ENCODE data around the gene MAPKAPK2.

Gene MAPKAPK2

GRCh38 chr1:206685334-206685768, 646 bp downstream of the MAPKAPK2 start:
- no peak for DNase-seq

GRCh38 chr1:206685769-206686477, 1.2 kb downstream of the MAPKAPK2 start:
- no peak for DNase-seq

DNA sequence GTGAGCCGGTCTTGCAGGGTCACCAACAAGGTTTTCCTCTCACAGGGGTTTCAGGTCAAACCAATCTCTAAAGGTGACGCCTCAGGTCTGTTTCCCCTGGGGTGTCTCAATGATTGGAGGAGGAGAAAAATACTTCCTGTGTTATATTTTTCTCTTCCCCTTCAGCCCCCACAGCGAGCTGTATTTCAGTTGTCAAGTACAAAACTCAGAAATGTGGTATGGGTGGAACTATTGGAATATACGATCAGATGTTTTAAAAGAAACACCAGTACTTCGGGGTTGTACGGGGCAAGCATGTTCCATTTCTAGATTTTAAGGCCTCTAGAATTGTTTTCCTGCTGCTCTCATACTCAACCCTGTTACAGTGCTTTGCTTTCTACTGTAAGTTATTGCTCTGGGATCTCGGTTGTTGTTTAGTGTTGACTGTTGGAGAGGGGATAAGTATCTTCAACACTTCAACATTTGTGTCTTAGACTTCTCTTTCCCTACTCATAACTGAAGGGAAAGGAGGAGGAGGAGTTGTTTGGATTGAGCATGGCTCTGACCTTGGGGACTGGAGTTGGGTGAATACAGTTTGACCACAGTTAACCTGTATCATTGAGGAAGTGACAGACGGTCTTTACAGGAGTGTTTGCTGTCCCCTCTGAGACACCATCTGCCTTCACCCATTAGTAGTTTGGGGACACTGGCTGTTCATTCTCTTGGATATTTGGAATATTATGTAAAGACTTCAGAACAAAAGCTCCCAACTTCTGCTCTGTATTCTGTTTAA, 2.0 kb downstream of the MAPKAPK2 start:
- no peak for DNase-seq

- no peak for DNase-seq
Measured at GRCh38 chr1:206687251-206687914, 2.7 kb downstream of the MAPKAPK2 start.

- DNase-seq = no peak
Measured at GRCh38 chr1:206687915-206688442, 3.3 kb downstream of the MAPKAPK2 start.

- DNase-seq = no peak
Measured at GRCh38 chr1:206690516-206690915, 5.8 kb downstream of the MAPKAPK2 start.

DNA sequence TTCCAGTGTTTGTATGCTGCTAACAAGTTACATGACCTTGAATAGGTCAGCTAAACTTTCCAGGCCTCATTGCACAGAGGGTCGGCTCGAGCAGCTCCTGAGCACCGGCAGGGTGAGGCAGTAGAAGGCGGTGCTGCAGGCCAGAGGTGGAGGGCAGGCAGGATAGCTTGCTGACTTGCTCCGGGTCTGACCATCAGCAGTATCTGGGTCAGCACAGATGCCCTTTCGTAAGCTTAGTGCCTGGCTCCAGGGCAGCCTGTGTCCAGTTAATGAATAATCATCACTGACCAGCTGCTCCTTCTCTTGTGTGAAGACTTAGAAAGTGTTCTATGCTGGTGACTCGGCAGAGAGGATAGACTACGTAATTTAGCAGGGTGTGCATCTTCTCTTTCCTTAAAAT, 6.9 kb downstream of the MAPKAPK2 start:
- DNase-seq = no peak

GRCh38 chr1:206693029-206693428, 8.3 kb downstream of the MAPKAPK2 start:
- DNase-seq = no peak

GRCh38 chr1:206693592-206693991, 8.9 kb downstream of the MAPKAPK2 start:
- no peak for DNase-seq

DNA sequence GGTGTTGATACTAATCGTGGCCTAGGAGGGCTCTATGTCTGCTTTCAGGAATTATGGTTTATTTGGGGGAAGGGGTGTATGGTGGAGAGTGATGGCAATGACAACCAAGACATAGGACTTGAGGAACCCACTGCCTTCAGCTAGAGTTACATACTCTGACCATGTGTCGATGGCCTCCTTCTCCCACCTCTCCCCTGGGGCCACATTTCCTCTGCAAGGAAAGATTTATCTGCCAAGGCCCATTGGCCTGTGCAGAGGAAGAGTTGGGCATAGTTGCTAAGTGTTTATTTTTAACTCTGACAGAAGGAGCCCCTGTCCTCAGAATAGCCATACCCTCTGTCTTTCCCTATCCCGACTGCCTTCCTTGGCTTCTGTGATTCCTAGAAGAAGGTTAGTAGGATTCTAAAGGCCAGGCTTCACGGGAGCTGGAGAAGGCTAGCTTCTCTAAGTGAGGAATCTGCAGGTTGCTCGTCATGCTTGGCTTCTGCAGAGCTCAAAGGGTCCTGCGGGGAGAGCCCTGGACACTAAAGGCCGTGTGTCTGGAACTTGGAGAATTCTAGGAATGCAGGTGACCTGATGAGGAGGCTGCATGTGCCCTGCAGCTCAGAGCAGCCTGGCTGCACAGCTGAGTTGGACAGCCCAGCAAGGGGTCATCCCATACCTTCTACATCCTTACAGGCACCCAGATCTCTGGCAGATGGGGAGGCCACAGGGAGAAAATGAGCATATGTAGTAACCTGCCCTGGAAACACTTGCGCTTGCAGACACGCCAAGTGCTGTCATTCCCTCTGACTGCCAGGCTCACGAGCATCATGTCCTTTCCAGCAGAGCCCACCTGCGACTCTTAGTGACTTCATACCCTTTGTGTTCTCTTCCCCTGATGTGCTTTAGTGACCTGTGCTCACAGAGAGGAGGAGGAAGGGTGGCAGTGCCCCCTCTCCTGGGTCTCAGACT, 9.7 kb downstream of the MAPKAPK2 start:
- DNase-seq = no peak

DNA sequence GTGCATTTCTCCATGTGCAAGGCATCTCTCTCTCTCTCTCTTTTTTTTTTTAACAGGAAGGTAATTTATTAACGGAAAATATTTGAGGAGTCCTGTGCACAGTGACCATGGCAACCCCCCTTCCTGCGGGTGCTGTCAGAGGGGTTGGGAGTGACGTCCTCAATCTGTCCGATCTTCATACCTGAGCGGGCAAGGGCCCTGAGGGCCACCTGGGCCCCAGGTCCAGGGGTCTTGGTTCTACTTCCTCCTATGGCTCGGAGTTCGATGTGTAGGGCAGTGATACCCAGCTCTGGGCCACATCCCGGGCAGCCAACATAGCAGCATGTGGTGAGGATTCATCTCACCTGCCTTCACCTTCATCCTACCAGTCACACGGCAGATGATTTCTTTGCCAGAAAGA, 11.0 kb downstream of the MAPKAPK2 start:
- DNase-seq = no peak

DNA sequence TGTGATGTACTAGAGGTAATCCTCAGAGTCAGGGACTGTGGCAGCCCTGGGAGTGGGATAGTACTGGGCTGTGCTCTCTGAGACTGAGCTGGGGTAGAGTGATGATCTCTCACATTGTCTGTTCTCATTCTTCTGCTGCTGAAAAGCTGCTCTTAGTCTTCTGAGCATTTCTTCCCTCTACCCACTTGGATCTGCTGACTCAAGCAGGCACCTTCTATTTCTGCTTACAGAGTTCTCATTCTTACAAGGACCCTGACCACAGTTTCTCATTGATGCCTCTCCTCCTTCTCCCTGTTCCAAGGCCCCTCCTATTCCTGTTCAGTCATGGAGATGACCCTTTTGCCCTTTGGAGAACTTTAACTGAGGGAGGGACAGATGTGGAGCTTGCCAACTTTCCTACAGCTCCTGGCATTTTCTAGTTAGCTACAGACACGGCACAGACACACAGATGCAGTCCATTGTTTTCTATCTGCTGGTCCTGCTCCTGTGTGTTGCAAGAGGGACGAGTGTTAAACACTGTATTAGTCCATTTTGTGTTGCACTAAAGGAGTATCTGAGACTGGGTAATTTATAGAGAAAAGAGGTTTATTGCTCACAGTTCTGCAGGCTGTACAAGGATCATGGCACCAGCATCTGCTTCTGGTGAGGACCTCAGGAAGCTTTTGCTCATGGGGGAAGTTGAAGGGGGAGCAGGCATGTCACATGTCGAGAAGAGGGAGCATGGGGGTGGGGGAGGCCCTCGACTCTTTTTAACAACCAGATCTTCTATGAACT, 12.3 kb downstream of the MAPKAPK2 start:
- no peak for DNase-seq

DNA sequence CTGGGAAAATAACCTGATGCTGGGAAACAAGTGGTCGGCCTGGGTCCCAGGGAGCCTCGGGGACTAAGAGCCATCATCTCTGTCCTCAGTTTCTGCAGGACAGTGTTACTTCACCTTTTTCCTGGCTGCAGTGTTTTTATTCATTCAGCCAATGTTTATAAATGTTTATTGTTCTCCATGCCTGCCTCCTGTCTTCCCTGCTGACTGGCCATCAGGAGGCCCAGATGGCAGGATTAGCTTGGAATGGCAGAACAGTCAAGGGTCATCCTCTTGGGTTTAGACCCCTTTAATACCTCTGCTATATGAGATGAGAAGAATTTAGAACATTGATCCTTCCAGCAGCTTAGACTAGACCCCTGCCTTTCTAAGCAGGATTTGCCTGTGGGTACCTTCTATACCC, 13.3 kb downstream of the MAPKAPK2 start:
- no peak for DNase-seq

DNA sequence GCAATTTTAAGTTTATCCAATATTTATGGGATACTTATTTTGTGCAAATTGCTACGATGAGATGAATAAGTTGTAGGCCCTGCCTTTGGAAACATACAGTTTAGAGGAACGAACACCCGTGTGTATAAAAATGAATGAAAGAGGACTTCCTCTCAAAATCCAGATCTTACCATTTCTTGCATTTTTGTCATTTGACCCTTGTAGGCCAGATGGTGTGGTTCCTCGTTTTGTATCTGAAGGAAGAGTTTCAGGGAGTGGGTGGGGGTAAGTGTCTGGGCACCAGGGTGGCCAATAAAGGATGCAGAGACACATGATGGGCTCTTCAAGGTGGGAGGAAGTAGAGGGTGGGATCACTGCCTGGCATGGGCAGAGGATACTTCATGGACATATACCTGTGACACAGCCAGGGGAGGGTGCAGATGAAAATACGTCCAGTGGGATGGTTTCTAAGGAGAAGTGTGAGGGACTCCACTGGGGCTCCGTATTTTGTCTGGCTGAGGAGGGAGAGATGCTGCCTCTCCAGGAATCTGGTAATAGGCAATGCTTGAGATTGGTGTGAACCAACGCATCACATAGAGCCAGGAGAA, 14.4 kb downstream of the MAPKAPK2 start:
- DNase-seq = no peak

- no peak for DNase-seq
Measured at GRCh38 chr1:206699626-206700025, 14.9 kb downstream of the MAPKAPK2 start.

DNA sequence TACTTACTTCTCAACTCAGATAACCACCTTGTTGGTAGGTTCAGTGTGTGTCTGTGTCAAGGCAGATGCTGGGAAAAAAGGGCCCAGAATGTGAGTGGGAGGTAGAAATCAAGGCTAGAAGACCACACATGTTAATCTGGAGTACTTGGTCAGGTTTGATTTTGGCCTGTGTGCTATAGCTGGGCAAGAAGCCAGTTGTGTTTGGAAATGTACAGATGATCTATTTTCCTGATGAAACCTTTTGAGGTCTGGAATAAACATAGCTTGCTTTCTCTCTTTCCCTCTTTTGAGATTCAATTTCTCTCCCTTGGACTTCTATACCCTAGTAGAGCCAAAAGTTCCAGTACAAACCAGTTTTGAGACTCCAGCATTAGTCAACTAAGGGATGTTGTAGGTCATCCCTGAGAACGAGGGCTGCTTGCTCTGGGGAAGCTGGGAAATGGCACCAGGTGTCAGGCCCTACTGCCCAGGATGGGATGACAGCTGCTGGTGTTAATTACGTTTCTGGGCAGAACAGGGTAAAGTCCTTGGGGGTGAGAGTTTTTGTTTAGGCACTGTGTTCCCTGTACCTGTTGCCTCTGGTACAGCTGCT, 15.8 kb downstream of the MAPKAPK2 start:
- DNase-seq = peak; percentile 57

DNA sequence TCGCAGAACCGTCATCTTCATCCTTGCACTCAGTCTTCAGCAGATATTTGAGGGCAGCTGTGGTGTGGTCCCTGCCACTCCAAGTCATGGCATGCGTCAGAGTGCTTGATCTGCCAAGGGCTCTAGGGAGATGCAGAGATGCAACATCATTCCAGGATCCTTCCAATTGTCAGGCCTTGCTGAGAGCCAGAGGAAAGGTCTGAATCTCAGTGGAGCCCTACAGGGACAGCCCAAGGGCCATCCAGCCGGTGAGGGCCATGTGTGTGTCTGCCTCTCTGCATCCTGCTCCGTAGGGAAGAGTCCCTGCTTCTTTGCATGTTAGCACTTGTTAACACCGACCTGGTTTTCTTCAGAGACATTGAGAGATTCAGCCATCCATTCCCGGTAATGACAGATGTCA, 17.6 kb downstream of the MAPKAPK2 start:
- DNase-seq = no peak

- no peak for DNase-seq
Measured at GRCh38 chr1:206702803-206703202, 18.1 kb downstream of the MAPKAPK2 start.

DNA sequence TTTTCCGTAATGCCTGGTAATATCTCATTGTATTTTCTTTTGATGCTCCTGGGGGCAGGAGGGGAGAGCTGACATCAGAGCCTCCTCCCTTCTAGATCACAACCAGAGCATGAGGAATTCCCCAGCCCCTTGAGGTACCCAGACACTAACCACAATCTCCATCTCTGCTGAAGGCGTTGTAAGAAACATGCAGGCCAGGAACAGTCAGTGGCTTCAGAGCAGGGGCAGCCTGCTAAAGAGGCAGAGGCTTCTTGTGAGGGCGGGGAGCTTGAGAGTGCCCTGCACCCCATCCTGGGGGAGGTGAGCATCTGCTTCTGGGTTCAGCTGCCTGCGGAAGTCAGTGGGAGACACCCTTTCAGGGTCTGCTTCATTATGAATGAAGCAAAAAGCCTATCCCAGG, 19.0 kb downstream of the MAPKAPK2 start:
- no peak for DNase-seq

DNA sequence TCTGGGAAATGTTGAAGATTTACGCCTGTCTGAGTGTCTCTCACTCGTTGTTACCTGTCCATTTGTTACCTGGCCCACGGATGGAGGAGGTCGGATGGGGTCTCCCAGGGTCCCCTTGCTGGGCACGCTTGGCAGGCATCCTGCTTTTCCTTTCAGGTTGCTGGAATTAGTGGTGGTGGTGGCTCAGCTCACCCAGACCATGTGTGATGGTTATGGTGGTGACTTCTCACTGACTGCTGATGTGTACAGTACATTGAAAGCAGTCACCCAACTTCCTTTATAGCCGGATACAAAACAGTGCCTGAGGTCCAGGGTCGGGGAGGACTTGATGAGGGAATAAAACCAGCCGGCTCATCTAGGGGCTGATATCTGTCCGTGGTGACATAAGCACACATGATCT, 19.5 kb downstream of the MAPKAPK2 start:
- DNase-seq = no peak

- peak; percentile 89 for DNase-seq
Measured at GRCh38 chr1:206705191-206705590, 20.5 kb downstream of the MAPKAPK2 start.
